H1 (cell line): ENCODE data around the gene PYGB. TPM values are rescaled to one million over a fixed set of nuclear protein-coding genes. Genes with fewer than 3 reads are reported as not detected.

Source experiments
- CTCF ChIA-PET: fragments of 300-600 bp; sonication (Branson Sonifier 250); formaldehyde crosslinking; loops from one replicate; lab custom pipeline; 2021; ENCODE audit not compliant: partially characterized antibody; lab: Charles Lee
- POLR2A ChIA-PET: fragments of 300-600 bp; sonication (Branson Sonifier 250); formaldehyde crosslinking; loops from one replicate; lab custom pipeline; 2021; ENCODE audit warnings: inconsistent platforms; ENCODE audit not compliant: partially characterized antibody; lab: Charles Lee
- DNase-seq, 2 experiments: peaks; one replicate each; pipeline versions ENCODE4 v3.0.0 to v3.0.0-alpha.2; 2010 to 2022; ENCODE audit warnings: low spot score in 2 of 2, low read depth in 1 of 2, mixed read lengths in 1 of 2
- FAIRE-seq: peaks from 2 replicates; lab custom pipeline; 2011; peaks lifted over from hg19 to GRCh38; lab: Jason Lieb, UNC
- H2AFZ ChIP-seq: 2 replicates; pipeline ENCODE4 v1.8.1; 2012; ENCODE audit warnings: low read length, inconsistent platforms
- H2AK5ac ChIP-seq: 2 replicates; pipeline ENCODE4 v1.6.1; 2013; ENCODE audit warnings: low read depth, low read length
- H2BK120ac ChIP-seq: replicated peaks from 2 replicates; pipeline ENCODE3; 2013; ENCODE audit warnings: low read depth, low read length, inconsistent platforms
- H2BK12ac ChIP-seq: 2 replicates; pipeline ENCODE4 v1.6.1; 2013; ENCODE audit warnings: low read depth, low read length
- H2BK15ac ChIP-seq: 2 replicates; pipeline ENCODE4 v1.6.1; 2013; ENCODE audit warnings: low read length
- H2BK20ac ChIP-seq: 2 replicates; pipeline ENCODE4 v1.6.1; 2013; ENCODE audit warnings: low read length
- H2BK5ac ChIP-seq: 2 replicates; pipeline ENCODE4 v1.6.1; 2013; ENCODE audit warnings: low read depth, low read length
- H3K14ac ChIP-seq: 2 replicates; pipeline ENCODE4 v1.6.1; 2013; ENCODE audit warnings: inconsistent platforms; ENCODE audit not compliant: insufficient read length
- H3K18ac ChIP-seq: 2 replicates; pipeline ENCODE4 v1.6.1; 2013; ENCODE audit warnings: low read length; ENCODE audit errors: extremely low read depth
- H3K23ac ChIP-seq: 2 replicates; pipeline ENCODE4 v1.6.1; 2013; ENCODE audit warnings: inconsistent platforms; ENCODE audit not compliant: insufficient read length
- H3K23me2 ChIP-seq: 2 replicates; pipeline ENCODE4 v1.6.1; 2013; ENCODE audit warnings: low read depth, low read length
- H3K27ac ChIP-seq: 2 replicates; pipeline ENCODE4 v1.6.1; 2011; ENCODE audit warnings: low read depth, low read length, inconsistent platforms
- H3K27me3 ChIP-seq, 4 experiments: replicated peaks in 1 of 4; 1 replicate in 1 of 4; 2 replicates in 3 of 4; pipeline versions ENCODE4 v1.6.1 to v1.8.1; 2011 to 2013; ENCODE audit warnings: low read length in 3 of 4, mild to moderate bottlenecking in 3 of 4, inconsistent platforms in 2 of 4, mixed read lengths in 2 of 4, moderate library complexity in 1 of 4; ENCODE audit not compliant: control insufficient read depth in 3 of 4, insufficient read depth in 3 of 4; ENCODE audit errors: extremely low read depth in 1 of 4
- H3K36me3 ChIP-seq, 4 experiments: 2 replicates each; pipeline versions ENCODE4 v1.6.1 to v1.8.1; 2011 to 2013; ENCODE audit warnings: mild to moderate bottlenecking in 4 of 4, low read length in 3 of 4, moderate library complexity in 2 of 4, control low read depth in 1 of 4, inconsistent platforms in 1 of 4; ENCODE audit not compliant: insufficient read depth in 4 of 4, control insufficient read depth in 2 of 4
- H3K4ac ChIP-seq: replicated peaks from 2 replicates; pipeline ENCODE3; 2013; ENCODE audit warnings: low read length, low read depth, mixed read lengths, inconsistent platforms; ENCODE audit not compliant: insufficient read length
- H3K4me1 ChIP-seq, 4 experiments: replicated peaks in 1 of 4; 1 replicate in 1 of 4; 2 replicates in 3 of 4; pipeline versions ENCODE4 v1.6.1 to v1.8.1; 2011 to 2013; ENCODE audit warnings: low read length in 3 of 4, inconsistent platforms in 2 of 4, mixed read lengths in 1 of 4; ENCODE audit not compliant: insufficient read depth in 4 of 4, control insufficient read depth in 3 of 4
- H3K4me2 ChIP-seq, 2 experiments: 2 replicates each; pipeline versions ENCODE4 v1.6.1 to v1.8.1; 2011 to 2013; ENCODE audit warnings: low read depth in 2 of 2, low read length in 2 of 2, control low read depth in 1 of 2, inconsistent platforms in 1 of 2, mild to moderate bottlenecking in 1 of 2; ENCODE audit not compliant: insufficient read depth in 1 of 2
- H3K4me3 ChIP-seq, 4 experiments: fragments of 200-600, 300-600 bp in 1 of 4; sonication (generic), shearing (Covaris generic), sonication (Bioruptor Twin) in 1 of 4; 2 replicates each; pipeline versions ENCODE4 v1.5.1 to v1.8.1; 2011 to 2016; ENCODE audit warnings: low read length in 4 of 4, low read depth in 3 of 4, control low read depth in 2 of 4, inconsistent platforms in 2 of 4, mild to moderate bottlenecking in 2 of 4, mixed read lengths in 1 of 4, moderate library complexity in 1 of 4; ENCODE audit not compliant: insufficient read depth in 2 of 4; ENCODE audit errors: extremely low read depth in 1 of 4
- H3K56ac ChIP-seq: replicated peaks from 2 replicates; pipeline ENCODE3; 2013; ENCODE audit warnings: low read depth, mild to moderate bottlenecking, mixed read lengths, low read length, inconsistent platforms; ENCODE audit not compliant: insufficient read length
- H3K79me1 ChIP-seq: 2 replicates; pipeline ENCODE4 v1.6.1; 2013; ENCODE audit warnings: low read depth, low read length, control low read depth
- H3K79me2 ChIP-seq, 2 experiments: 2 replicates each; pipeline versions ENCODE4 v1.6.1 to v1.8.1; 2012 to 2013; ENCODE audit warnings: low read length in 2 of 2, mild to moderate bottlenecking in 2 of 2, inconsistent platforms in 1 of 2; ENCODE audit not compliant: insufficient read depth in 2 of 2, control insufficient read depth in 1 of 2
- H3K9ac ChIP-seq, 4 experiments: replicated peaks in 1 of 4; 1 replicate in 1 of 4; 2 replicates in 3 of 4; pipeline versions ENCODE4 v1.6.1 to v1.8.1; 2011 to 2013; ENCODE audit warnings: low read depth in 3 of 4, low read length in 3 of 4, control low read depth in 2 of 4, mild to moderate bottlenecking in 2 of 4, moderate library complexity in 2 of 4, inconsistent platforms in 1 of 4; ENCODE audit errors: extremely low read depth in 1 of 4
- H3K9me3 ChIP-seq, 2 experiments: 2 replicates each; pipeline versions ENCODE4 v1.6.1 to v1.8.1; 2012 to 2013; ENCODE audit warnings: mild to moderate bottlenecking in 2 of 2, moderate library complexity in 2 of 2, control low read depth in 1 of 2, inconsistent platforms in 1 of 2, low read depth in 1 of 2, low read length in 1 of 2, mixed read lengths in 1 of 2; ENCODE audit not compliant: insufficient read depth in 2 of 2
- H4K20me1 ChIP-seq, 2 experiments: replicated peaks in 1 of 2; 2 replicates each; pipeline versions ENCODE3 to v1.8.1; 2011 to 2013; ENCODE audit warnings: inconsistent platforms in 2 of 2, low read length in 2 of 2, mild to moderate bottlenecking in 1 of 2; ENCODE audit not compliant: insufficient read depth in 2 of 2, control insufficient read depth in 1 of 2
- H4K5ac ChIP-seq: 2 replicates; pipeline ENCODE4 v1.6.1; 2013; ENCODE audit warnings: low read length, low read depth, mixed read lengths, inconsistent platforms; ENCODE audit not compliant: insufficient read length
- H4K8ac ChIP-seq: 2 replicates; pipeline ENCODE4 v1.8.0; 2013; ENCODE audit warnings: mild to moderate bottlenecking, moderate library complexity, low read length, inconsistent platforms; ENCODE audit not compliant: insufficient read depth; ENCODE audit errors: extremely low read depth
- H4K91ac ChIP-seq: replicated peaks from 2 replicates; pipeline ENCODE3; 2013; ENCODE audit warnings: low read length, mixed read lengths, inconsistent platforms; ENCODE audit not compliant: insufficient read length
- POLR2AphosphoS5 ChIP-seq: IDR thresholded peaks from 2 replicates; pipeline ENCODE4 v1.6.1; 2011; ENCODE audit warnings: low read depth, low read length
- YY1 ChIP-seq: IDR thresholded peaks from 2 replicates; pipeline ENCODE4 v1.6.1; 2011; ENCODE audit warnings: low read depth, mild to moderate bottlenecking, low read length
- WGBS, 2 experiments: shearing (Covaris generic) in 1 of 2; methylation state at CpG; one replicate each; pipeline versions ENCODE4 v1.1.6 to v1.1.7; 2013 to 2015; ENCODE audit warnings: low lambda C conversion rate in 2 of 2, mixed read lengths in 2 of 2, inconsistent platforms in 1 of 2, low coverage in 1 of 2, missing lambda C conversion rate in 1 of 2; ENCODE audit not compliant: insufficient replicate concordance in 2 of 2, insufficient coverage in 1 of 2, insufficient read length in 1 of 2; ENCODE audit errors: extremely low coverage in 1 of 2, missing lambda C conversion rate in 1 of 2; 5-methylcytosine and 5-hydroxymethylcytosine counted together
- polyA plus RNA-seq, 7 experiments: library from polyadenylated mRNA; depleted of rRNA in 3 of 7; stranded (reverse) in 5 of 7; unstranded in 2 of 7; fragments of >200 nt in 5 of 7; fragments of 200-250 nt in 2 of 7; gene quantifications; 1 replicate in 5 of 7; 2 replicates in 1 of 7; 4 replicates in 1 of 7; pipeline versions ENCODE4 v1.2.1 to v1.2.3, GENCODE V29; 2011 to 2013; ENCODE audit warnings: missing spikeins in 2 of 7, mixed read lengths in 2 of 7
- total RNA-seq: library from RNA; stranded (reverse); fragmentation: NEBNext Ultra II Directional; extraction: Animal tissue kit (Norgen Biotek cat#: 25700); gene quantifications from 2 replicates; pipeline ENCODE4 v1.2.1, GENCODE V29; 2021

The PYGB gene
- total and polyA plus RNA-seq, 2 of the 8 experiments (the other 6 are each of a cell fraction or from before 2014, with no cell fraction given) = 26.6 to 56.0 TPM

DNA sequence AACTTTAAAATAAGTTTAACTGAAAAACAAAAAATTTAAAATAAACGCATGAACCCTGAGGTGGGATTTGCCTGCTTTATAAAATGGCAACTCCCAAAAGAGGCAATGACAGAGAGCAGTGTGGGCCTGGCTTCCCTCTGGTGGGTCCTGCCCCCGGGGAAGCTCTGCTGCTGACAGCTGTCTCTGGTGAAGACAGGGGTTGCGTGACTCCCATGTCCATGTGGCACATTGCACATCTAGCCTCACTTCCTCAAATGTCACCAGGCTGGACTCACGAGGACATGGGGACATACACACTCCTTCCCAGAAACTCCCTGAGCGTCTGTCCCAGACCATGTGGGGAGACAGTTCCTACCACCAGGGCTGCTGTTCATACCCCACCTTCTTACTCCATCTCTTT, 76.5 kb downstream of the PYGB start:
- Histone ChIP-seq H3K18ac (no peak overlapping the region), H3K9ac (no peak overlapping the region), H4K5ac (no peak overlapping the region), H3K4me1 (peaks cover 4 to 9% (median 5%) of the 10 kb centered on the region in 4 experiments), H2BK5ac (0 out of 2 replicates have a peak overlapping the region, but pooled peaks have one; percentile 60), H2AK5ac (no peak overlapping the region), H3K56ac (no peak overlapping the region), H3K79me1 (peaks cover 22% of the 10 kb centered on the region), H3K4ac (no peak overlapping the region), H3K27ac (no peak overlapping the region), H3K79me2 (peaks cover 0 to 40% of the 10 kb centered on the region in 2 experiments; a peak in 3 of 4 replicates), H4K8ac (no peak overlapping the region), H3K14ac (no peak overlapping the region), H3K36me3 (peaks cover 0 to 6% (median 4%) of the 10 kb centered on the region in 4 experiments; a peak in 3 of 8 replicates), H4K20me1 (peaks cover 0 to 21% of the 10 kb centered on the region in 2 experiments), H4K91ac (no peak overlapping the region), H2BK15ac (peak overlapping the region; percentile 36; the same call in 1 of the 2 replicates), H3K23me2 (no peaks in the 10 kb centered on the region; the same call in 1 of the 2 replicates), H3K27me3 (no peaks in the 10 kb centered on the region), H3K4me2 (no peak overlapping the region), H2BK20ac (no peak overlapping the region), H2BK120ac (no peak overlapping the region), H3K9me3 (peaks cover 0 to 4% of the 10 kb centered on the region in 2 experiments; a peak in 2 of 4 replicates), H2BK12ac (no peak overlapping the region; the same call in 1 of the 2 replicates), H3K4me3 (no peak overlapping the region), H3K23ac (no peak overlapping the region), H2AFZ (no peak overlapping the region)
- FAIRE-seq (no peak), DNase-seq (peak in 1 of 2 experiments; percentile 39)
- ChIA-PET CTCF (interaction anchor here (1.0 kb wide), 1 partner anchor 74 kb away, joined by 3 read pairs; no protein-coding TSS in a partner anchor), POLR2A (interaction anchor here (0.7 kb wide), 1 partner anchor 66 kb away, joined by 3 read pairs; the partner anchor contains the start of gene ABHD12)
- 83% methylated on average over 5 of the region's 5 CpGs; no CpG with 5 or more reads in 1 of the 2 experiments for WGBS, 2 experiments
- TF ChIP-seq POLR2AphosphoS5 = no peak
- peak; percentile 85 for TF ChIP-seq YY1
